Measurements from ENCODE around the gene NUP210. TPM values are rescaled to one million over a fixed set of nuclear protein-coding genes. Genes with fewer than 3 reads are reported as not detected.

NUP210 gene
- total RNA-seq, 1 donor from 2014 or later: 3.7 TPM

GRCh38 chr3:13268120-13268519 is 152.0 kb downstream of the NUP210 start:
- H3K9me3 ChIP-seq (ENCODE audit: control insufficient read depth in 3 of 3, low read length in 3 of 3): no peaks in the 10 kb centered on the region
- peaks cover 0 to 3% (median 0%) of the 10 kb centered on the region in 3 donors for H3K27me3 ChIP-seq (ENCODE audit: control insufficient read depth in 3 of 3, insufficient read depth in 3 of 3, low read length in 3 of 3)
- peaks cover 28 to 39% (median 35%) of the 10 kb centered on the region in 3 donors for H3K4me1 ChIP-seq (ENCODE audit: control insufficient read depth in 3 of 3, insufficient read depth in 3 of 3, low read length in 3 of 3)
- H3K27ac ChIP-seq (ENCODE audit: low read depth, low read length): no peak overlapping the region
- no peaks in the 10 kb centered on the region for H3K36me3 ChIP-seq (ENCODE audit: control insufficient read depth in 3 of 3, insufficient read depth in 3 of 3, low read length in 3 of 3)
- H3K9ac ChIP-seq (ENCODE audit: low read depth in 1 of 3, low read length in 3 of 3): peak overlapping the region in 1 of 3 donors; percentile 34
- no peak overlapping the region for H3K4me3 ChIP-seq (ENCODE audit: low read length in 3 of 3)

DNA sequence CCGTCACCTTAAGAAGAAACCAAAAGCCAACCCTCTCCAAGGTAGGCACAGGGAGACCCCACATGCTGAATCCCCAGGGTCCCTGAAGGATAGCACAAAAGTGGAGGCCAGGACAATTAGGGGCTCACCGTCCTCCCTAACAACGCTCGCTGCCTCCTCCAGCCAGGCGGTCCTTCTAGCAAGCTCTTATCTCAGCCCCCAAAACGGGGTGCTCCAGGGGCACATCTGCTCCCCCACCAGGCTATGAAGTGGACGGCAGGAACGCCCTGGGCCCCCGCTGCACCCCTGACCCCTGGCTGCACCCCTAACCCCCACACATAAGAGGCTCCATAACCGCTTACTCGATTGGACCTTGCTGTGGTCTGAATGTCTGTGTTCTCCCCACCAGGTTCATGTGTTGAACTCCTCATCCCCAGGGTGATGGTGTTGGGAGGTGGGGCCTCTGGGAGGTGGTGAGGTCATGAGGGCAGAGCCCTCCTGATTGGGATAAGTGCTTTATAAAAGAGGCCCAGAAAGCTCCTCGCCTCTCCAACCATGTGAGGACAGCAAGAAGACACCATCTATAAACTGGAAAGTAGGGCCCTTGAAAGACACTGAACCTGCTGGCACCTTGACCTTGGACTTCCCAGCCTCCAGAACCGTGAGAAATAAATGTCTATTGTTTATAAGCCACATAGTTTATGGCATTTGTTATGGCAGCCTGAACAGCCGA is 153.3 kb downstream of the NUP210 start:
- no peak overlapping the region for H3K4me3 ChIP-seq (ENCODE audit: low read length in 3 of 3)
- H3K27me3 ChIP-seq (ENCODE audit: control insufficient read depth in 3 of 3, insufficient read depth in 3 of 3, low read length in 3 of 3): peaks cover 0 to 3% (median 0%) of the 10 kb centered on the region in 3 donors
- H3K27ac ChIP-seq (ENCODE audit: low read depth, low read length): no peak overlapping the region
- no peaks in the 10 kb centered on the region for H3K36me3 ChIP-seq (ENCODE audit: control insufficient read depth in 3 of 3, insufficient read depth in 3 of 3, low read length in 3 of 3)
- H3K4me1 ChIP-seq (ENCODE audit: control insufficient read depth in 3 of 3, insufficient read depth in 3 of 3, low read length in 3 of 3): peaks cover 34 to 41% (median 34%) of the 10 kb centered on the region in 3 donors
- H3K9me3 ChIP-seq (ENCODE audit: control insufficient read depth in 3 of 3, low read length in 3 of 3): no peaks in the 10 kb centered on the region
- H3K9ac ChIP-seq (ENCODE audit: low read depth in 1 of 3, low read length in 3 of 3): no peak overlapping the region

Small RNA genes within 50 kb of the gene (small RNA-seq; reads per million reads assigned to genes)
- gene AC027124.2: not detected

Other genes starting within 250 kb of the NUP210 start
- gene HDAC11, start 60.0 kb upstream of the NUP210 start, total RNA-seq: 8.9 TPM
- gene FBLN2, start 128.8 kb upstream of the NUP210 start, total RNA-seq: 35.5 TPM

All from skeletal muscle tissue (tissue), 5 donors.